Forelimb muscle (tissue), 1 donor: ENCODE data around the gene PSMB1. TPM values are rescaled to one million over a fixed set of nuclear protein-coding genes. Genes with fewer than 3 reads are reported as not detected.
A peak's percentile ranks its signal among the peaks of the same experiment; 100 is the strongest.
"Not testable (repeated sequence)": the region's sequence is repeated elsewhere in the genome, so short reads cannot be mapped to it uniquely, and the experiment has no call there.

Experiments used
- DNase-seq: peaks from one replicate; pipeline ENCODE4 v3.0.0-alpha.2; 2013; ENCODE audit warnings: low read depth
- polyA plus RNA-seq: library from polyadenylated mRNA; unstranded; fragments of 120-200 nt; gene quantifications from one replicate; pipeline ENCODE4 v1.2.1, GENCODE V29; 2013; ENCODE audit not compliant: insufficient read length

The PSMB1 gene
- polyA plus RNA-seq, 1 donor, result 117 TPM

DNA sequence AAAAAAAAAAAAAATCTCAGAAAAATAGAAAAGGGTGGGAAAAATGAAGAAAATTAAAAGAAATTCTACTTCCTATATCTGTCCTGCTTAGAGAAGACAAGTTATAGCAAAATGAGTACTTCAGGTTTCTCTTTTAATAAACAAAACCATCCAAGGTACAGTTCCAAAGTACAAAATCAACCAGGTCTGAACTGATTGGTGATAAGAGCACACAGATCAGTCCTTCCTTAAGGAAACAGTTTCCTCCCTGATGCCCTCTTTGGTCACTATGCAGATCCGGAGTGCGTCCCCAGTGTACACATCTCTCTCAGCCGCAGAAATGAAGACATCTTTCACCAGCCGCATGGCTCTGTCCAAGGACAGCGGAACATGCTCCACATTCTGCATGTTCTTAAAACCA, 18.1 kb downstream of the PSMB1 start:
- DNase-seq, result no peak

DNA sequence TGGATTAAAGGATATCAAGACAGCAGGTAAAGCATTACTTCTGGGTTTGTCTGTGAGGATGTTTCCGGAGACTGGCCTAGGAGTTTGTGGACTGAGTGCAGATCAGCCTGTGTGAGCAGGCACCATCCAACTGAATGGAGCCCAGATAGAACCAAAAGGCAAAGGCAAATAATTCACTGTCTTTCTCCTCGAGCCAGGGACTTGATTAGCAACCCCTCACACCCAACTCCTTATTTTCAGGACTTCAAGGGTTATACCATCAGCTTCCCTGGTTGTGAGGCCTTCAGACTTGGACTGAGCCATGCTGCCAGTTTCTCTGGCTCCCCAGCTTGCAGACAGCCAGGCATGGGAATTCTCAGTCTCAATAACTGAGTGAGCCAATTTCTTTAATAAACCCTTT, 19.3 kb downstream of the PSMB1 start:
- DNase-seq, result no peak

DNA sequence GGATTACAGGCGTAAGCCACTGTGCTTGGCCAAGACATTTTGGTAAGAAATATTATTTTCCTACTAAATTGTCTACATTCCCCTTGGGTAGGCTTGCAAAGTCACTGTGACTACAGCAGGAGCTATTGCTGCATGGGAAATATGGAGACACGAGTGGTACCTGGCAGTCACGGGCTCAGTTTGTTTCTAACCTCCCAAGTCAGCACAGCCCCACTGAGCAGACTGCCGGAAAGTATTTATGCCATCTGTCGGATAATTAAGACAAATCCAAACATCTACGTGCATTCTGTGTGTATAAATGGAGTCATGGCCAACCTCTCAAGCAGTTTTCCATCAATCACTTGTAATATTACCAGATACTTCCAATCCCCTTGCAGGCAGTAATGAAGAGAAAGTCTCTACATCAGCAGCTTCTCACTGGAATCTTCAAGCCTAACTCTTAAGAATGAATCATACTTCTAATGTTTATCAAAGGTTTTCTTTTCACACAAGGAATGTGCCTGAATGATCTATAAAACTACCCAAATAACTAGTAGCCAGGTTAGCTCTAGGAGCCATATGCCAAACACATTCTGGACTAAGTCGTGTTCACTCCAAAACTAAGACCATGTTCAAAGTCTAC, 20.1 kb downstream of the PSMB1 start:
- no peak for DNase-seq

DNA sequence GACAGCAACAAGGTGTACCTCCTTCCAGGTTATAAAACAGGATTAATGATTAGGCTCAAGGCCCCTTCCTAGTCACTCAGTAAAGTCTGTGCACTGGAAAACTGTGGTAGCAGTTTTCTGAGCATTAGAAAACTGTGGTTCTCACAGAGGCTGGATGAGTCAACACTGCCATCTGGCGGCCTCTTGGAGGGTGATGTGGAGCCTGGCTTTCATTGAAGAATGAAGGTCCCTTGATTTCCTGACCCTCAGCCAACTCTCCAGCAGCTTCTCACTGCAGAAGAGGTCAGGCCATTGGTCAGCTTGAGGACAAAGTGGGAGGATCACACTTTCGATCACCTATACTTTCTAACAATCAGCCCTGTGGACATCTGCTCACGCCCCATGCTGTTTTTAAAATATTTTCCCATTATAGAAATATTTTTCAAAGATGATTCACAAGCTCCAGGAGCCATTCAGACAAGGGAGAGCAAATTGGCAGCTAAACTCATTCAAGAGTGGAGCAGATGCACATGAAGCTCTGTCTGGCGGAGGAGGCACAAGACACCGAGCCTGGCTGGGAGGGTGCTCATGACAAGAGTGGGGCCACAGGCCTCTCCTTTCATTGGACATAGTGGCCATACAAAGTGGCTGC, 23.2 kb downstream of the PSMB1 start:
- peak; percentile 64 for DNase-seq

DNA sequence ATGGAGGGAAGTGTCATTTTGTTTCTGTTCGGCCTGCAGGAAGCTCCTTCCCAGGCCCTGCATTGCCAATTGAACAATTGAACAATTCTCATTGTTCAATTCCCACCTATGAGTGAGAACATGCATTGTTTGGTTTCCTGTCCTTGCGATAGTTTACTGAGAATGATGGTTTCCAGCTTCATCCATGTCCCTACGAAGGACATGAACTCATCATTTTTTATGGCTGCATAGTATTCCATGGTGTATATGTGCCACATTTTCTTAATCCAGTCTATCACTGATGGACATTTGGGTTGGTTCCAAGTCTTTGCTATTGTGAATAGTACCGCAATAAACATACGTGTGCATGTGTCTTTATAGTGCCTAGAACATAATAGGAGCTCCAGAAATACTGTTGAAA, 25.1 kb downstream of the PSMB1 start:
- DNase-seq, result not testable (repeated sequence)

DNA sequence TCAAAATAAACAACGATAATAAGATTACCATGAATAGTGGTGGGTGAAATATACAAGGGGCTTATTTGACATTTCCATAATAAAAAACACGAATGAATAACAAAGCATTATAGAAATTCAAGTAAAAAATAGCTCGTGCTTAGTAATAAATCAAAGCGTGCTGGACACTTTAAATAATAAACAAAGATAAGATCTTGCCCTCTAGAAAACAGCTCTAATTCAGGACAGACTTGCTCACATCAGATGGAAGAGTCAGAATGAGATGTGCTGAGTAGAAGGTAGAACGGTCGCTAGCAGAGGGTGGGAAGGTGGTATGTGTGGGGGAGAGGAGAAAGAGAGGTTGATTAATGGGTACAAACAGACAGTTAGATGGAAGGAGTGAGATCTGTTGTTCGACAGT, 27.3 kb downstream of the PSMB1 start:
- no peak for DNase-seq

DNA sequence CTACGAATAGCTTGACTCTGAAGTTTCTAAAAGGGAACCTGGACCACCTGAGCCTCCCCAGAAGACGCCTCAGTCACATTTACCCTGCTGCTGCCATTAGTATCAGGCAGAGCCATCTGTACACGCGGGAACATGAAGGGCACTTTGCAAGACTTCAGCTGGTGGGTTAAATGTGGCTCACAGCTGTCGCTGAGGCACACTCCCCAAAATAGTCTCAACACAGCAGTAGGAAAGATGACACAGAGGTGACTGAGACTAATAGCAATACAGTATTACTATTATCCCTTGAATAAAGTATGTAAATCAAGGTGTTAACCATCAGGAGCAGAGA, 29.0 kb downstream of the PSMB1 start:
- DNase-seq, result no peak

DNA sequence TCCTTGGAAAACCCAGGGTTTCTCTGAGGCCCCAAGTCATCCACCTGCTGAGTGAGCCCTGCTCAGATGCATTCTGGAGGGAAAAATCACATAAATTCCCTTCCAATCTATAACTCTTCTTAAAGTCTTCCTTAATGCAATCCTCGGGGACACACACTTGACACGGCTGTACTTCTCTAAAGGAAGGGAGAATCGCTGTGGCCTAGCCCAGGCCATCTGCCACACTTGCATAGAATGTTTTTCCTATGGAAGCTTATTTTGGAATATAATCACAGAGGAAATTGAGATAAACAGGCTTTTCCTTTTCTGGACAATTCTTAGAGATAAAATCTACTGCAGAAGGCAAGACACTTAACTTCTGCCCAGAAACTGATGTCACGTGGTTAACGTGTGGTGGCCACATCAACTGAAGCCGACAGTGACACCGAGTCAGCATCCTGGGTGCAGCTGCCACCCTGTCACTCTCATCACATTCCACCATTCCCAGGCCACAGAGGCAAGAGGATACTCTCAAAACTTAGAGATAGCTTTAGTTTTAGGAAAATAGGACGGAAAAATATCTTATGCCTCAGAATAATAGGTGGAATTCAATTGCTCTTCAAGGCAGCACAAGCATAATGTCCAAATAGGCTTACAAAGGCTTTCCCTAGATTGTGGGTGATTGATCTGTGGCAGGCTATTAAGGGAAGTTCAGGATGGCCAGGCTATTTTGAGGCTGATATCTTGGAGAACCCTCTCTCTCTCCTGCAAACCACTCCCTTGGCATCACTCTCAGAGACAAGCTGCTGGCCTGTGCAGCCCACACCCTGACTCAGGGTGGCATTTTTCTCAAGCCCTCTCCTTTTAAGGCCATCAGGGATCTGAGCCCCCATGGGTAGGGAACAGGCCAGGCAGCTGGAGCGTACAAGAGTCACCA, 29.6 kb downstream of the PSMB1 start:
- DNase-seq, result no peak

DNA sequence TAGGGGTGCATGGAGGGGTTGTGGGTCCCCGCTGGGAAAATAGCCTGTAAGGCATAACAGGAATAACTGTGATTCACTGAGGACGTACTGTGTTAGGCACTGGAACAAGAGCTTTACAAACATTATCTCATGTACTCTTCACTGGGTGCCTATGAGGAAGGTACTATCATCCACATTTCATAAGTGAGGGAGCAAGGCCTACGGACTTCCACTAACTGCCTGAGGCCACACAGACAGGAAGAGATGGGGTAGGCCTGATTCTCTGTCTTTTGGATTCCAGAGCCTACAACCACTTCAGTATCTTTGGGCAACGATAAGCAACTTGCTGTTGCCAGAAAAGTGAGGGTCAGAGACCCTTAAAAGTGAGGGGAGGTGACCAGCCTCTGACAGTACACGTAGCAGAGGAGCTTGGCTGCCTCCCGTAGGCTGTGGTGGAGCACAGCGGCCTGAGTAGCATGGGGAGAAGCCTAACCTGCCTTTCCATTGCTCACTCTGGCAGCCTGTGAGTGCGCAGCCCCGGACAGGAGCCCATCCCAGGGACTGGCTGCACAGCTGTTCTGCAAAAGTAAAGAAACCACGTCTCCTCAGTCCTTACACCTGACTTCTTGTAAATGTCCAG, 30.4 kb downstream of the PSMB1 start:
- DNase-seq, result no peak

DNA sequence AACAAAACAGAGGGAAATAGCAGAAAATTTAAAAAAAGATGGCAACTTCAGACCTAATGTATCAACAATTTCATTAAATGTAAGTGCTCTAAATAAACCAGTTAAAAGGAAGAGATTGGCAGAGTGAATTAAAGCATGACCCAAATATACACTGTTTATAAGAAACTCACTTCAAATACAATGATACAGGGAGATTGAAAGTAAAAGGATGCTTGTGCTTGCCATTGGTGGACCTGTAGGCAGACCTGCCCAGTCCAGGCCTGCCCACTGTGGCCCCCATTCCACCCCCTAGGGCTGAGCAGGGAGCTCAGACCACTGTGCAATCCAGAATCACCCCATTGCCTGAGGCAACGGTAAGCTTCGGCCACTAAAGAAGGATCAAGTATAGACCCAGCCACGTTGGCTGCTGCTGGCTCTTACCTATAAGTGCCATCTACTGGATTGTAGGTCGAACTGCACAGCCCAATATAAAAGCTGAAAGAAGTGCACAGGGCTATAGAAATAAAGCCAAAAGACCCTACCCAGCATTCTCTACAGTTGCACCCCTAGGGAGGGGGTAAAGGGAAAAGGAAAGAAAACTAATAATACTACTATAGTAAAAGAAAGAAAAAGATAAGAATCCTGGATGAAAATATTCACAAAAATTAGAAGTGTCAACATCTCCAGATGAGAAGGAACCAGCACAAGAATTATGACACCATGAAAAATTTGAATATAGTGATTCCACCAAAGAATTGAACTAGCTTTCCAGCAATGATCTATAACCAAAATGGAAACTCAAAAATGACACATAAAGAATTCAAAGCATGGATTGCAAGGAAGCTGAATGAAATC, 36.1 kb downstream of the PSMB1 start:
- DNase-seq, result no peak

DNA sequence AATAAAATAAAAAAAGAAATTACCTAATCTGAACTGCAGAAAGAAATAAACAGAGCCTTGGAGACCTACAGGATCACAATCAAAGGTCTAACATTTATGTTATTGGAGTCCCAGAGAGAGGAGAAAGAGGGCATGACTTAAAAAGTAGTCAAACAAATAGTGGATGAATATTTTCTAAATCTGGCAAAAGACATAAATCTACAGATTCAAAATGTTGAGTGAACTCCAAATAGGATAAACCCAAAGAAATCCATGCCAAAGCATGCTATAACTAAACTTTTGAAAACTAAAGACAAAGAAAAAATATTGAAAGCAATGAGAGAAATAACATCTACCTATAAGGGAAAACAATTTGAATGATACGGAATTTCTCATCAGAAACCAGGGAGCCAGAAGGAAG, 38.2 kb downstream of the PSMB1 start:
- no peak for DNase-seq

DNA sequence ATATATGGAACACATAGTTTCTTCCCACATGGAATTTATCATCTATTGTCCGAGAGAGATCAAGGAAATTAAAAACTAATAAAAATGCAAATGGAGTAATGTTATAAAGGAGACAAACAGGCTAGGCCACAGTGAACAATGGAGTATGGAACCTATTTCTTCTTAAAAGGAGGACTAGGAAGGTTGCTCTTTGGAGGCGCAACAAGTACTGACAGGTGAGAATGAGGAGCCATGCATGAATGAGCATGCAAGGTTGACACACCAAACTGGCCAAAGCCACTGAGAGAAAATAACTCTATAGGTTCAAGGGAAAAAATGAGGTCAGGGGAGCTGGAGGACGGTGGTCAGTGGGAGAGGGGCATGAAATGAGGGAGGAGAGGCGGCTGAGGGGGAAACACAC, 40.9 kb downstream of the PSMB1 start:
- DNase-seq, result no peak

DNA sequence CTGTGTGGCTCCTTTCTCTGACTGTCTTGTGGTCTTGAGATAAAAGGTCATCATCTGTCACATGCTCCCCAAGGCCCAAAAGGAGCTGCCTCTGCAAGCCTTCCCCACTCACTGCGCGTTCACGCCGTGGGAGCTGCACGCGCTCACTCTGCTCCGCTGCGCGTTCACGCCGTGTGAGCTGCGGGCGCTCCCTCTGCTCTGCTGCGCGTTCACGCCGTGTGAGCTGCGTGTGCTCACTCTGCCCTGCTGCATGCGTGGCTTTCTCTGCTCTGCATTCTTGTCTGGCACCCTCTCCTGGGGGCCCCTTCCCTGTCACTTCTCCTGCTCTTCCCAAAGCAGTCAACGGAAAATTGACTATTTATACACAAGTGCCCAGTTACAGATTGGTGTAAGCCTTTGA, 42.5 kb downstream of the PSMB1 start:
- no peak for DNase-seq

DNA sequence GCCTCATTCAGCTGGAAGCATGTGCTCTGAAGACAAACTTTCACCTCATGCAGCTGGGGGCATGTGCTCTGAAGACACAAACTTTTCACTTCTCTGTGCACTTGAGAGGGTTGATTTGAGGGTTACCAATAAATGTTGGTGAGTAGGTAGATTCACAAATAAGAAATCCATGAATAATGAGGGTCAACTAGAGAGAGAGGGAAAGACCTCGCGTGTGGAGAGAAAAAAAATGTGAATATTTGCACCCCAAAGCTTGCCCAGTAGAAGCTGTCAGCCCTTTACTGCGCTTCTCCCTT, 43.4 kb downstream of the PSMB1 start:
- DNase-seq, result no peak

DNA sequence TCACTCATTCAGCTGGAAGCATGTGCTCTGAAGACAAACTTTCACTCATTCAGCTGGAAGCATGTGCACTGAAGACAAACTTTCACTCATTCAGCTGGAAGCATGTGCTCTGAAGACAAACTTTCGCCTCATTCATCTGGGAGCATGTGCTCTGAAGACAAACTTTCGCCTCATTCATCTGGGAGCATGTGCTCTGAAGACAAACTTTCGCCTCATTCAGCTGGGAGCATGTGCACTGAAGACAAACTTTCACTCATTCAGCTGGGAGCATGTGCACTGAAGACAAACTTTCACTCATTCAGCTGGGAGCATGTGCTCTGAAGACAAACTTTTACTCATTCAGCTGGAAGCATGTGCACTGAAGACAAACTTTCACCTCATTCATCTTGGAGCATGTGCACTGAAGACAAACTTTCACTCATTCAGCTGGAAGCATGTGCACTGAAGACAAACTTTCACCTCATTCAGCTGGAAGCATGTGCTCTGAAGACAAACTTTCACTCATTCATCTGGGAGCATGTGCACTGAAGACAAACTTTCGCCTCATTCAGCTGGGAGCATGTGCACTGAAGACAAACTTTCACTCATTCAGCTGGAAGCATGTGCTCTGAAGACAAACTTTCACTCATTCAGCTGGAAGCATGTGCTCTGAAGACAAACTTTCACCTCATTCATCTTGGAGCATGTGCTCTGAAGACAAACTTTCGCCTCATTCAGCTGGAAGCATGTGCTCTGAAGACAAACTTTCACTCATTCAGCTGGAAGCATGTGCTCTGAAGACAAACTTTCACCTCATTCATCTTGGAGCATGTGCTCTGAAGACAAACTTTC, 44.0 kb downstream of the PSMB1 start:
- DNase-seq, result not testable (repeated sequence)

DNA sequence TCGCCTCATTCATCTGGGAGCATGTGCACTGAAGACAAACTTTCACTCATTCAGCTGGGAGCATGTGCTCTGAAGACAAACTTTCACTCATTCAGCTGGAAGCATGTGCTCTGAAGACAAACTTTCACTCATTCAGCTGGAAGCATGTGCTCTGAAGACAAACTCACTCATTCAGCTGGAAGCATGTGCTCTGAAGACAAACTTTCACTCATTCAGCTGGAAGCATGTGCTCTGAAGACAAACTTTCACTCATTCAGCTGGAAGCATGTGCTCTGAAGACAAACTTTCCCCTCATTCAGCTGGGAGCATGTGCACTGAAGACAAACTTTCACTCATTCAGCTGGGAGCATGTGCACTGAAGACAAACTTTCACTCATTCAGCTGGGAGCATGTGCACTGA, 44.8 kb downstream of the PSMB1 start:
- not testable (repeated sequence) for DNase-seq

DNA sequence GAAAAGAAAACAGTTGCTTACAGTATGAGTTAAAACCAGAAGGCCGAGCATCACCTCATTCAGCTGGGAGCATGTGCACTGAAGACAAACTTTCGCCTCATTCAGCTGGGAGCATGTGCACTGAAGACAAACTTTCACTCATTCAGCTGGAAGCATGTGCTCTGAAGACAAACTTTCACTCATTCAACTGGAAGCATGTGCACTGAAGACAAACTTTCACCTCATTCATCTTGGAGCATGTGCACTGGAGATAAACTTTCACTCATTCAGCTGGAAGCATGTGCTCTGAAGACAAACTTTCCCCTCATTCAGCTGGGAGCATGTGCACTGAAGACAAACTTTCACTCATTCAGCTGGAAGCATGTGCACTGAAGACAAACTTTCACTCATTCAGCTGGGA, 45.4 kb downstream of the PSMB1 start:
- not testable (repeated sequence) for DNase-seq

DNA sequence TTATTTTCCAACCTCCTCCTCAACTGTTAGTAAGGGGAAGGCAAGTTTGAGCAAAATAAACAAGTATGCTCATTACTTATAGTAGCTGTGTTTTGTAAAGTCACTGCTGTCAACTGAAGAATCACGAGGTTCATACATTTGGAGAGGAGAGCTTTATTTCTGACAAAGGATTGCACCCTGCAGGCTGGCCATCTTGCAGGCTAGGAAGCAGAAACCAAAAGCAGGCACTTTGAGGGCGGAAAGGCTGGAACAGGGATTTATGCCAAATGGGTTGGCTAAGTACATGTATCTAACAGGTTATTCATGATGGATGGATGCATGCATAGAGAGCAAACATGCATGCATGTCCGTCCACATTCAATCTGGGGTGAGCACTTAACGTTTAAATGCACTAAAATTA, 46.7 kb downstream of the PSMB1 start:
- DNase-seq, result no peak

DNA sequence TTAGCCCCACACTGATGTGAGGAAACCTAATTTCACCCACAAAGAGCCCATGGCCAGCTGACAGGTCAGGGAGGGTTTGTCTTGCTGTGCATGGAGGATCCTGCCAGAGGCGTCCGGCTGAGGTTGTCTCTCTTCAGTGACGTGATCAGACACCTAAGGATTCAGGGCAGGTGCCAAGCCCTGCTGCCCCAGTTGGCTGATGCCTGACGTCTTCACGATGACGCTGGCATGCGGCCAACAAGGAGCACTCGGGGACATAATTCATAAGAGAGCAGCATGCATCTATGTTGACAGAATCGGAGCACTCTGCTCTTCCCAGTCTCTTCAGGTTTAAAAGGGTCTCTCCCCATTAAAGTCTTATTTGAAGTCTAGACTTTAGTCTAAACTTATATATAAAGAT, 47.8 kb downstream of the PSMB1 start:
- DNase-seq, result no peak

DNA sequence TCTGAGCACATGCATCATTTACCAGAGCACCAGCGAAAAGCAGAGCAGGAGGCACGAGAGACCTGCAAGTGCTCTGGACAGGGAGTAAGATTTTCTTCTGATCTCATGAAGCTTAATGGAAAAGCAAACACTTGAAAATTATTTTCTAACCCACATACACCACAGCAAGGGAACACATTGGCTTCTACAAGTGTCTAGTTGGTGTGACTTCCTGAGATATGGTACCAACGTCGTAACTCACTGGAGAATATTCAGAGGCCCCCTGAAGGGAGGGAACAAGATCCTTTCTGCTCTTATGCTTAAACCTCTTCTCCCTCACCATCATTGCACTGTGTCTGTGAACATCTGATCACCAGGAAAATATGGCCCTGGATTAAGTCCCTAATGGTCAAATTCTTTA, 48.6 kb downstream of the PSMB1 start:
- no peak for DNase-seq

DNA sequence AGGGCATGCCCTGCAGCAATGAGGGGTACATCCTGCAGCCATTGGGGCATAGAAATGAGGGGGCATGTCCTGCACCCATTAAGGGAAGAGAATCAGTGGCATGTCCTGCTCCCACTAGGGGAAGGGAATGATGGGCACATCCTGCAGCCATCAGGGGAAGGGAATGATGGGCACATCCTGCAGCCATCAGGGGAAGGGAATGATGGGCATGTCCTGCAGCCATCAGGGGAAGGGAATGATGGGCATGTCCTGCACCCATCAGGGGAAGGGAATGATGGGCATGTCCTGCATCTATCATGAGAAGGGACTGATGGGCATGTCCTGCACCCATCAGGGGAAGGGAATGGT, 49.7 kb downstream of the PSMB1 start:
- DNase-seq, result no peak
